ACC112 (cell line): ENCODE measurements around the gene CDH23.

Experiments used
- H2AFZ ChIP-seq: fragments of 200-600 bp; sonication (generic); one replicate; pipeline ENCODE4 v1.6.0; 2017; ENCODE audit warnings: antibody characterized with exemption, low read length; ENCODE audit not compliant: unreplicated experiment
- H3K27ac ChIP-seq: fragments of 200-600 bp; sonication (generic); 2 replicates; pipeline ENCODE4 v1.5.1; 2014; ENCODE audit warnings: low read depth, mild to moderate bottlenecking, antibody characterized with exemption, low read length, moderate library complexity
- H3K27me3 ChIP-seq: fragments of 200-600 bp; sonication (generic); 2 replicates; pipeline ENCODE4 v1.6.1; 2014; ENCODE audit warnings: mild to moderate bottlenecking, antibody characterized with exemption, low read length, moderate library complexity, mixed read lengths; ENCODE audit not compliant: insufficient read depth
- H3K36me3 ChIP-seq: fragments of 200-600 bp; sonication (generic); 2 replicates; pipeline ENCODE4 v1.6.1; 2016; ENCODE audit warnings: mild to moderate bottlenecking, antibody characterized with exemption, low read length, moderate library complexity, mixed read lengths; ENCODE audit not compliant: insufficient read depth
- H3K4me1 ChIP-seq: fragments of 200-600 bp; sonication (generic); one replicate; pipeline ENCODE4 v1.6.1; 2016; ENCODE audit warnings: low read length, mixed read lengths; ENCODE audit not compliant: insufficient read depth, unreplicated experiment, control insufficient read depth
- H3K4me3 ChIP-seq: fragments of 200-600 bp; sonication (generic); 2 replicates; pipeline ENCODE4 v1.5.1; 2014; ENCODE audit warnings: mild to moderate bottlenecking, low read depth, low read length
- H3K79me2 ChIP-seq: fragments of 200-600 bp; sonication (generic); one replicate; pipeline ENCODE4 v1.6.0; 2016; ENCODE audit warnings: low read length; ENCODE audit not compliant: control insufficient read depth, unreplicated experiment, insufficient read depth

The CDH23 gene

GRCh38 chr10:71585564-71586290 is 189.0 kb downstream of the CDH23 start:
- Histone ChIP-seq H3K36me3 (no peaks in the 10 kb centered on the region), H3K79me2 (no peaks in the 10 kb centered on the region), H3K27ac (no peak overlapping the region), H3K4me3 (no peak overlapping the region), H3K4me1 (peaks cover 3% of the 10 kb centered on the region), H2AFZ (no peak overlapping the region), H3K27me3 (peaks cover 50% of the 10 kb centered on the region)

- no peak overlapping the region for H3K4me3 ChIP-seq
- no peak overlapping the region for H3K27ac ChIP-seq
- peaks cover 3% of the 10 kb centered on the region for H3K4me1 ChIP-seq
- no peak overlapping the region for H2AFZ ChIP-seq
- peaks cover 61% of the 10 kb centered on the region for H3K27me3 ChIP-seq
- H3K79me2 ChIP-seq, result no peaks in the 10 kb centered on the region
- no peaks in the 10 kb centered on the region for H3K36me3 ChIP-seq
Measured at GRCh38 chr10:71587941-71588573, 191.3 kb downstream of the CDH23 start.

GRCh38 chr10:71588685-71589084 is 192.0 kb downstream of the CDH23 start:
- peaks cover 3% of the 10 kb centered on the region for H3K4me1 ChIP-seq
- H3K79me2 ChIP-seq, result no peaks in the 10 kb centered on the region
- no peak overlapping the region for H3K4me3 ChIP-seq
- H3K27me3 ChIP-seq, result peaks cover 58% of the 10 kb centered on the region
- no peak overlapping the region for H3K27ac ChIP-seq
- H2AFZ ChIP-seq, result no peak overlapping the region
- no peaks in the 10 kb centered on the region for H3K36me3 ChIP-seq

GRCh38 chr10:71589617-71590551 is 193.2 kb downstream of the CDH23 start:
- H3K27ac ChIP-seq, result no peak overlapping the region

GRCh38 chr10:71590781-71591350 is 194.1 kb downstream of the CDH23 start:
- H3K4me1 ChIP-seq, result peaks cover 3% of the 10 kb centered on the region
- H3K27me3 ChIP-seq, result peaks cover 41% of the 10 kb centered on the region
- no peaks in the 10 kb centered on the region for H3K36me3 ChIP-seq
- H2AFZ ChIP-seq, result no peak overlapping the region
- no peak overlapping the region for H3K4me3 ChIP-seq
- no peak overlapping the region for H3K27ac ChIP-seq
- H3K79me2 ChIP-seq, result no peaks in the 10 kb centered on the region

More at GRCh38 chr10:71589617-71590551, 193.2 kb downstream of the CDH23 start:
- H3K79me2 ChIP-seq, result no peaks in the 10 kb centered on the region
- H3K4me1 ChIP-seq, result peaks cover 3% of the 10 kb centered on the region
- peaks cover 51% of the 10 kb centered on the region for H3K27me3 ChIP-seq
- H3K36me3 ChIP-seq, result no peaks in the 10 kb centered on the region
- H3K4me3 ChIP-seq, result no peak overlapping the region
- no peak overlapping the region for H2AFZ ChIP-seq

- Histone ChIP-seq H3K4me1 (peaks cover 23% of the 10 kb centered on the region), H3K27me3 (peaks cover 15% of the 10 kb centered on the region), H3K4me3 (no peak overlapping the region), H2AFZ (no peak overlapping the region), H3K27ac (no peak overlapping the region), H3K79me2 (no peaks in the 10 kb centered on the region), H3K36me3 (no peaks in the 10 kb centered on the region)
Measured at GRCh38 chr10:71594934-71595571, 198.3 kb downstream of the CDH23 start.

- Histone ChIP-seq H3K27me3 (peaks cover 15% of the 10 kb centered on the region), H3K27ac (no peak overlapping the region), H2AFZ (no peak overlapping the region), H3K4me3 (no peak overlapping the region), H3K4me1 (peaks cover 28% of the 10 kb centered on the region), H3K36me3 (no peaks in the 10 kb centered on the region), H3K79me2 (no peaks in the 10 kb centered on the region)
Measured at GRCh38 chr10:71595649-71596048, 198.9 kb downstream of the CDH23 start.

- no peak overlapping the region for H2AFZ ChIP-seq
- H3K4me3 ChIP-seq, result no peak overlapping the region
- H3K36me3 ChIP-seq, result no peaks in the 10 kb centered on the region
- no peaks in the 10 kb centered on the region for H3K79me2 ChIP-seq
- H3K27ac ChIP-seq, result no peak overlapping the region
- H3K27me3 ChIP-seq, result peaks cover 15% of the 10 kb centered on the region
- peaks cover 32% of the 10 kb centered on the region for H3K4me1 ChIP-seq
Measured at GRCh38 chr10:71596127-71596526, 199.4 kb downstream of the CDH23 start.

GRCh38 chr10:71596759-71597158 is 200.0 kb downstream of the CDH23 start:
- Histone ChIP-seq H3K36me3 (no peaks in the 10 kb centered on the region), H3K79me2 (no peaks in the 10 kb centered on the region), H3K27me3 (peaks cover 12% of the 10 kb centered on the region), H3K4me3 (no peak overlapping the region), H3K4me1 (peaks cover 37% of the 10 kb centered on the region), H2AFZ (no peak overlapping the region), H3K27ac (no peak overlapping the region)
